Measurements from ENCODE around the gene LGALS13. TPM values are rescaled to one million over a fixed set of nuclear protein-coding genes. Genes with fewer than 3 reads are reported as not detected.

LGALS13 gene
- total RNA-seq, 1 experiment from 2014 or later, result not detected

- Histone ChIP-seq H2BK120ac (ENCODE audit: low read depth, low read length, poor library complexity, severe bottlenecking) (no peak overlapping the region), H4K5ac (ENCODE audit: insufficient read length, low read depth, low read length) (no peak overlapping the region), H3K23me2 (ENCODE audit: insufficient read length, low read depth, low read length, poor library complexity, severe bottlenecking) (no peaks in the 10 kb centered on the region), H2BK15ac (ENCODE audit: low read depth, low read length) (no peak overlapping the region), H4K8ac (replicated peaks; ENCODE audit: insufficient read length, low read depth, low read length) (no peak overlapping the region), H2BK5ac (ENCODE audit: insufficient read length, low read length) (no peak overlapping the region), H4K91ac (ENCODE audit: insufficient read length, low read depth, low read length) (no peak overlapping the region), H3K27ac (ENCODE audit: insufficient read length, low read depth, low read length) (no peak overlapping the region), H2BK20ac (ENCODE audit: low read depth, low read length, poor library complexity, severe bottlenecking) (no peak overlapping the region), H3K56ac (ENCODE audit: insufficient read length, low read depth, low read length) (no peak overlapping the region), H3K9ac (ENCODE audit: extremely low read depth, insufficient read length, low read length) (no peak overlapping the region), H3K79me2 (ENCODE audit: insufficient read depth, low read length) (no peaks in the 10 kb centered on the region), H3K23ac (ENCODE audit: insufficient read length, low read depth, low read length) (no peak overlapping the region), H3K9me3 (ENCODE audit: control insufficient read depth, low read depth, low read length) (no peaks in the 10 kb centered on the region), H3K4ac (ENCODE audit: low read depth, low read length) (no peak overlapping the region), H2AFZ (ENCODE audit: low read length) (no peak overlapping the region), H3K14ac (ENCODE audit: insufficient read depth, low read length) (no peak overlapping the region), H3T11ph (ENCODE audit: low read length) (no peak overlapping the region), H3K79me1 (ENCODE audit: insufficient read depth, low read depth, low read length, poor library complexity, severe bottlenecking) (no peaks in the 10 kb centered on the region), H2BK12ac (ENCODE audit: insufficient read length, low read depth, low read length) (no peak overlapping the region), H3K4me2 (ENCODE audit: insufficient read depth, insufficient read length, low read length) (no peak overlapping the region), H3K4me1 (ENCODE audit: insufficient read depth, low read length) (no peaks in the 10 kb centered on the region), H3K18ac (ENCODE audit: insufficient read length, low read depth, low read length) (no peak overlapping the region), H3K27me3 (ENCODE audit: insufficient read depth, low read length) (no peaks in the 10 kb centered on the region), H2AK5ac (ENCODE audit: insufficient read length, low read length) (no peak overlapping the region), H4K20me1 (ENCODE audit: control insufficient read depth, insufficient read depth, insufficient read length) (no peaks in the 10 kb centered on the region)
- H3K9me3 Mint-ChIP-seq, result no peaks in the 10 kb centered on the region
- no peak for DNase-seq
- no CpG with 5 or more reads among the region's 4 CpGs for WGBS (ENCODE audit: extremely low coverage, insufficient read length, low lambda C conversion rate)
- H3K4me3 Mint-ChIP-seq, result no peak overlapping the region
- no peaks in the 10 kb centered on the region for H3K36me3 Mint-ChIP-seq (ENCODE audit: insufficient read depth in 1 of 3, low read depth in 3 of 3)
- peaks cover 1% of the 10 kb centered on the region for H3K27me3 Mint-ChIP-seq (ENCODE audit: low read depth)
- TF ChIP-seq, protein P1, sequence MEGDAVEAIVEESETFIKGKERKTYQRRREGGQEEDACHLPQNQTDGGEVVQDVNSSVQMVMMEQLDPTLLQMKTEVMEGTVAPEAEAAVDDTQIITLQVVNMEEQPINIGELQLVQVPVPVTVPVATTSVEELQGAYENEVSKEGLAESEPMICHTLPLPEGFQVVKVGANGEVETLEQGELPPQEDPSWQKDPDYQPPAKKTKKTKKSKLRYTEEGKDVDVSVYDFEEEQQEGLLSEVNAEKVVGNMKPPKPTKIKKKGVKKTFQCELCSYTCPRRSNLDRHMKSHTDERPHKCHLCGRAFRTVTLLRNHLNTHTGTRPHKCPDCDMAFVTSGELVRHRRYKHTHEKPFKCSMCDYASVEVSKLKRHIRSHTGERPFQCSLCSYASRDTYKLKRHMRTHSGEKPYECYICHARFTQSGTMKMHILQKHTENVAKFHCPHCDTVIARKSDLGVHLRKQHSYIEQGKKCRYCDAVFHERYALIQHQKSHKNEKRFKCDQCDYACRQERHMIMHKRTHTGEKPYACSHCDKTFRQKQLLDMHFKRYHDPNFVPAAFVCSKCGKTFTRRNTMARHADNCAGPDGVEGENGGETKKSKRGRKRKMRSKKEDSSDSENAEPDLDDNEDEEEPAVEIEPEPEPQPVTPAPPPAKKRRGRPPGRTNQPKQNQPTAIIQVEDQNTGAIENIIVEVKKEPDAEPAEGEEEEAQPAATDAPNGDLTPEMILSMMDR (conservative IDR thresholded peaks at IDR 0.05), result no peak
- no peak overlapping the region for H3K27ac Mint-ChIP-seq
- H3K4me1 Mint-ChIP-seq, result no peaks in the 10 kb centered on the region
Observed at GRCh38 chr19:39554701-39555311, 47.5 kb upstream of the LGALS13 start.
